Stimulated activated CD8-positive, alpha-beta memory T cell treated with anti-CD3 and anti-CD28 coated beads, Interleukin-7, amount 100 ng/mL, for 48 hours (primary cell): ENCODE measurements around the gene HEPN1.

Source experiments
- DNase-seq, 2 donors: peaks; one replicate each; pipeline ENCODE4 v3.0.0-alpha.2; 2020; ENCODE audit warnings: low read depth in 1 of 2; ENCODE audit errors: extremely low read depth in 1 of 2

The HEPN1 gene

GRCh38 chr11:124884340-124884739 lies 34.7 kb upstream of the HEPN1 start:
- DNase-seq = no peak

- DNase-seq = no peak
Measured at GRCh38 chr11:124884869-124885479, 34.1 kb upstream of the HEPN1 start.

GRCh38 chr11:124886476-124886875 lies 32.6 kb upstream of the HEPN1 start:
- DNase-seq = no peak

GRCh38 chr11:124886978-124887666 lies 31.9 kb upstream of the HEPN1 start:
- DNase-seq = no peak

GRCh38 chr11:124887667-124888013 lies 31.4 kb upstream of the HEPN1 start:
- no peak for DNase-seq

- no peak for DNase-seq
Measured at GRCh38 chr11:124889191-124890091, 29.6 kb upstream of the HEPN1 start.

GRCh38 chr11:124890151-124890550 lies 28.9 kb upstream of the HEPN1 start:
- DNase-seq = no peak

GRCh38 chr11:124890683-124891372 lies 28.2 kb upstream of the HEPN1 start:
- DNase-seq = no peak

- no peak for DNase-seq
Measured at GRCh38 chr11:124891373-124891861, 27.6 kb upstream of the HEPN1 start.

- no peak for DNase-seq
Measured at GRCh38 chr11:124892146-124892545, 26.9 kb upstream of the HEPN1 start.

GRCh38 chr11:124892750-124893454 lies 26.1 kb upstream of the HEPN1 start:
- no peak for DNase-seq

- no peak for DNase-seq
Measured at GRCh38 chr11:124893781-124894401, 25.2 kb upstream of the HEPN1 start.

- no peak for DNase-seq
Measured at GRCh38 chr11:124894606-124895430, 24.2 kb upstream of the HEPN1 start.

GRCh38 chr11:124895471-124895971 lies 23.5 kb upstream of the HEPN1 start:
- DNase-seq = no peak

- no peak for DNase-seq
Measured at GRCh38 chr11:124896071-124896750, 22.8 kb upstream of the HEPN1 start.

- DNase-seq = no peak
Measured at GRCh38 chr11:124896821-124897391, 22.1 kb upstream of the HEPN1 start.

- no peak for DNase-seq
Measured at GRCh38 chr11:124897674-124898262, 21.3 kb upstream of the HEPN1 start, which contains the start of gene ROBO4. Gene ROBO4 (minus strand): TSS chr11:124897865. CDS start chr11:124897795, 70 bp downstream.
